A673 (cell line): ENCODE data around the gene TSHZ1.

Source experiments
- EZH2 ChIP-seq: fragments of 200-600 bp; sonication (generic); IDR thresholded peaks from 2 replicates; pipeline ENCODE4 v1.6.1; 2017; ENCODE audit warnings: borderline replicate concordance, low read depth, mild to moderate bottlenecking, mixed read lengths, antibody characterized with exemption, low read length; ENCODE audit not compliant: poor library complexity, severe bottlenecking
- TF ChIP-seq, protein P1 (sequence below): fragments of 300-800, 200-600 bp; sonication (generic); conservative IDR thresholded peaks from 2 replicates; pipeline ENCODE4 v1.5.1; 2017; ENCODE audit warnings: low read depth, mild to moderate bottlenecking, antibody characterized with exemption, low read length, moderate library complexity, mixed read lengths

GRCh38 chr18:75183973-75184493 is 26.6 kb upstream of the TSHZ1 start:
- TF ChIP-seq, protein P1, sequence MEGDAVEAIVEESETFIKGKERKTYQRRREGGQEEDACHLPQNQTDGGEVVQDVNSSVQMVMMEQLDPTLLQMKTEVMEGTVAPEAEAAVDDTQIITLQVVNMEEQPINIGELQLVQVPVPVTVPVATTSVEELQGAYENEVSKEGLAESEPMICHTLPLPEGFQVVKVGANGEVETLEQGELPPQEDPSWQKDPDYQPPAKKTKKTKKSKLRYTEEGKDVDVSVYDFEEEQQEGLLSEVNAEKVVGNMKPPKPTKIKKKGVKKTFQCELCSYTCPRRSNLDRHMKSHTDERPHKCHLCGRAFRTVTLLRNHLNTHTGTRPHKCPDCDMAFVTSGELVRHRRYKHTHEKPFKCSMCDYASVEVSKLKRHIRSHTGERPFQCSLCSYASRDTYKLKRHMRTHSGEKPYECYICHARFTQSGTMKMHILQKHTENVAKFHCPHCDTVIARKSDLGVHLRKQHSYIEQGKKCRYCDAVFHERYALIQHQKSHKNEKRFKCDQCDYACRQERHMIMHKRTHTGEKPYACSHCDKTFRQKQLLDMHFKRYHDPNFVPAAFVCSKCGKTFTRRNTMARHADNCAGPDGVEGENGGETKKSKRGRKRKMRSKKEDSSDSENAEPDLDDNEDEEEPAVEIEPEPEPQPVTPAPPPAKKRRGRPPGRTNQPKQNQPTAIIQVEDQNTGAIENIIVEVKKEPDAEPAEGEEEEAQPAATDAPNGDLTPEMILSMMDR = no peak
- no peak for TF ChIP-seq EZH2
